ENCODE results near the gene TCAF1. TPM values are rescaled to one million over a fixed set of nuclear protein-coding genes. Genes with fewer than 3 reads are reported as not detected.
A peak's percentile ranks its signal among the peaks of the same experiment; 100 is the strongest.
"Not testable (repeated sequence)": the region's sequence is repeated elsewhere in the genome, so short reads cannot be mapped to it uniquely, and the experiment has no call there.

TCAF1 gene
- total RNA-seq, 2 donors from 2014 or later: 13.2 to 18.5 TPM

DNA sequence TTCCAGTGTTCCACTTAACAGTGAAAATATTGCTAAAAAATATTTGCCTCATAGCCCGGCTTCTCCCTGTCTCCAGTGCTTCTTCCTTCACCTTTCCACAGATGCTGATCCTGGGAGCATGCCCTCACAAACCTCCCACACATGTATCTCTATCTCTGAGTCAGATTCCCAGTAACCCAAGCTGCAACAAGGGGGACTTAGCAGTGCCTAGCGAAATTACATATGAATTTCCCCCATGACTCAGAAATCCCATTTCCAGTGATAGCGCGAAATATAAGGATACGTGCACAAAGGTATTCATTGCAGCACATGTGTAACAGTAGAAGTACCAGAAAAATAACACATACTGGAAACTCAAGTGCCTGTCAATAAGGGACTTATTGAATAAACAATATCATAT lies 75.4 kb downstream of the TCAF1 start:
- not testable (repeated sequence) for H3K9me3 Mint-ChIP-seq; H3K36me3 Mint-ChIP-seq (ENCODE audit: insufficient read depth in 2 of 2); DNase-seq; H3K4me3 Mint-ChIP-seq; H3K4me1 Mint-ChIP-seq (ENCODE audit: low read depth); H3K27ac Mint-ChIP-seq; H3K27me3 Mint-ChIP-seq (ENCODE audit: low read depth)
- peak; percentile 32 to 52 for ATAC-seq (replicated peaks in 1 of 2)

DNA sequence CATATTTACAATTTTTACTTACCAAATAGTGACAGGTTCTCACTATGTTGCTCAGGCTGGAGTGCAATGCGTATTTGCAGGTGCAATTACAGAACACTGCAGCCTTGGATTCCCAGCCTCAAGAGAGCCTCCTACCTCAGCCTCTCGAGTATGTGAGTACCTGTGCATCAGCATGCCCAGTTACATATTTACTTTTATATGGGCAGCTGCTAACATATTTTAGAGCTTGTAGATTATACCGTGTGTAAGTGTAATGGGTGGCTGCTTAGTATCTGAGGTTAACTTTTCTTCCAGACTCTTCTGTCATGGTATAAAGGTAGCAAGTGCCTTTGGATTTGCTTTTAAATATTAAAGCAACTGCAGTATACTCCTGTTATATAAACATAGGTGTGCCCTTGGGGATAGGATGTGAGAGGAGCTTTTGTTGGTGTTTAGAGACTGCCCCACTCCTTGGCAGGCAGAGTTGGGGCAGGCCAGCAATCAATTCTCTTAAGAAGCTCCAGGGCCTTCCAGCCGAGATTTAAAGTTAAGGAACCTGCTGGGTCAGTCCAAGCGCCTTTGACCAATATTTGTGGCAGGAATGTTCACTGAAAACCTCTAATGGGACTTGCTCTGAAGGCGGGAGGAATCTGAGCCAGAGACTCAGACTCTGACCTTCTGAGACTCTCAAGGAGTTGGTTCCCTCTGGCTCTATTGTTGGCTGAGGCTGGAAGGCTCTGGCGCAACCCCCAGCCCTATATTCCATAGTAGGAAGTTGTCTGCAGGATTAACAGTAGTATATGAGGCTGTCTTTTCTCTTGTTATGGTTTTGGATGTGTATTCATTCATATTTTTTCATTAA lies 77.5 kb downstream of the TCAF1 start:
- H3K4me3 Mint-ChIP-seq; H3K27ac Mint-ChIP-seq; H3K4me1 Mint-ChIP-seq (ENCODE audit: low read depth); ATAC-seq (replicated peaks in 1 of 2); DNase-seq; H3K9me3 Mint-ChIP-seq; H3K27me3 Mint-ChIP-seq (ENCODE audit: low read depth); H3K36me3 Mint-ChIP-seq (ENCODE audit: insufficient read depth in 2 of 2): not testable (repeated sequence)

- H3K27ac Mint-ChIP-seq; H3K27me3 Mint-ChIP-seq (ENCODE audit: low read depth); H3K4me3 Mint-ChIP-seq; ATAC-seq (replicated peaks in 1 of 2); DNase-seq; H3K4me1 Mint-ChIP-seq (ENCODE audit: low read depth); H3K9me3 Mint-ChIP-seq; H3K36me3 Mint-ChIP-seq (ENCODE audit: insufficient read depth in 2 of 2): not testable (repeated sequence)
Observed at GRCh38 chr7:143823634-143824294, 78.2 kb downstream of the TCAF1 start.

- not testable (repeated sequence) for H3K4me3 Mint-ChIP-seq; H3K27me3 Mint-ChIP-seq (ENCODE audit: low read depth); DNase-seq; H3K36me3 Mint-ChIP-seq (ENCODE audit: insufficient read depth in 2 of 2); H3K9me3 Mint-ChIP-seq; H3K27ac Mint-ChIP-seq; H3K4me1 Mint-ChIP-seq (ENCODE audit: low read depth)
- ATAC-seq (replicated peaks in 1 of 2): peak; percentile 78 to 79
Observed at GRCh38 chr7:143821392-143822277, 80.3 kb downstream of the TCAF1 start.

DNA sequence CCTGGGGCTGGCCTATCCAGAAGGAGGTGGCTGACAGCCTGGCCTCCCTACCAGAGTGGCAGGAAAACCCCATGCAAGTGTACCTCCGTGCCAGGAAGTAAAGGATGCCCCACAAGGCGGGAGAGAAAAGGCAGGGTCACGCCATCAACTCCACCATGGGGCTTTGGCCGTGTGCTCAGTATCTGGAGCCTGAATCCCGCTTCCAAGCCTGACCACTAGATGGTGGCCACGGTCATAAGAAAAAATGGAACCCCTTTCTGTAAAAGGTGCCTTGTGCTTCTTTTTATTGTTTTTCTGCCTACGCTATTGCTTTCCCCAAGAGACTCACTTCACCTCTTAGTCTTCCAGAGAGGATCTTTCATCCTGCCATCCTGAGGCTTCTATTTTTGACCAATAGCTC lies 84.1 kb downstream of the TCAF1 start:
- H3K36me3 Mint-ChIP-seq (ENCODE audit: insufficient read depth in 2 of 2); ATAC-seq (replicated peaks in 1 of 2): not testable (repeated sequence)

GRCh38 chr7:143816471-143817133 lies 85.4 kb downstream of the TCAF1 start:
- not testable (repeated sequence) for DNase-seq; H3K36me3 Mint-ChIP-seq (ENCODE audit: insufficient read depth in 2 of 2); ATAC-seq (replicated peaks in 1 of 2); H3K4me3 Mint-ChIP-seq; H3K27me3 Mint-ChIP-seq (ENCODE audit: low read depth); H3K4me1 Mint-ChIP-seq (ENCODE audit: low read depth); H3K27ac Mint-ChIP-seq; H3K9me3 Mint-ChIP-seq

More for the DNA sequence above, 84.1 kb downstream of the TCAF1 start:
- not testable (repeated sequence) for H3K4me3 Mint-ChIP-seq; DNase-seq; H3K27ac Mint-ChIP-seq; H3K9me3 Mint-ChIP-seq; H3K4me1 Mint-ChIP-seq (ENCODE audit: low read depth); H3K27me3 Mint-ChIP-seq (ENCODE audit: low read depth)

- not testable (repeated sequence) for DNase-seq; H3K27me3 Mint-ChIP-seq (ENCODE audit: low read depth); H3K36me3 Mint-ChIP-seq (ENCODE audit: insufficient read depth in 2 of 2); H3K27ac Mint-ChIP-seq; H3K4me3 Mint-ChIP-seq; H3K4me1 Mint-ChIP-seq (ENCODE audit: low read depth); ATAC-seq (replicated peaks in 1 of 2); H3K9me3 Mint-ChIP-seq
Observed at GRCh38 chr7:143810639-143811038, 91.3 kb downstream of the TCAF1 start.

DNA sequence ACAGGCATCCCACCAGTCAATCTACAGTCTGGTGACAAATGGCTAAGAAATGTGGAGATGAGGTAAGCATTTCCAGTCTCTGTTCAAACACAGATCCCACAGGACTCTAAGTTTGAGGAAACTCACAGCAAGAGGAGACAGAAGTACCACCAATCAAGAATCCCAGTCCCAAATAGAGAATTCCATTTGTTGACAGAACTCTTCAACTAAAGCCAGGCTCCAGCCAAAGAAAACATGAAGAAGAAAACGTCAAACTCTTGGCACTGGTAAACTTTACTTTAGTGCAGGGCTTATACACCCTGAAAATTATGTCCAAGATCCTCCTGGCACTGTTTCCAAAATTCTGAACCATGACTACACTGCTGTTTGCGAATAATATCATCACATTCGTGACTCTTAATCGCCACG lies 95.3 kb downstream of the TCAF1 start:
- not testable (repeated sequence) for H3K4me3 Mint-ChIP-seq; H3K36me3 Mint-ChIP-seq (ENCODE audit: insufficient read depth in 2 of 2); H3K27me3 Mint-ChIP-seq (ENCODE audit: low read depth); H3K27ac Mint-ChIP-seq; ATAC-seq (replicated peaks in 1 of 2); H3K4me1 Mint-ChIP-seq (ENCODE audit: low read depth); DNase-seq; H3K9me3 Mint-ChIP-seq

Other genes starting within 250 kb of the TCAF1 start
- gene CTAGE6, start 144.5 kb downstream of the TCAF1 start, total RNA-seq: 1 to 10 TPM in 1 of 2 donors, under 1 TPM in 1; 0.79 to 2.8 TPM
- gene OR2F2, start 33.1 kb upstream of the TCAF1 start, total RNA-seq: not detected
- not detected for gene OR2F1, start 52.7 kb upstream of the TCAF1 start, total RNA-seq
- gene OR6B1, start 98.1 kb upstream of the TCAF1 start, total RNA-seq: not detected
- gene OR2A5, start 146.8 kb upstream of the TCAF1 start, total RNA-seq: not detected
- gene OR2A25, start 167.6 kb upstream of the TCAF1 start, total RNA-seq: not detected
- gene OR2A12, start 184.1 kb upstream of the TCAF1 start, total RNA-seq: not detected
- gene OR2A2, start 207.4 kb upstream of the TCAF1 start, total RNA-seq: not detected
- gene OR2A14, start 221.0 kb upstream of the TCAF1 start, total RNA-seq: not detected